KOPT-K1 (cell line): ENCODE results near the gene SMARCAL1.
"Not testable (repeated sequence)": the region's sequence is repeated elsewhere in the genome, so short reads cannot be mapped to it uniquely, and the experiment has no call there.

Experiments
- H3K27ac ChIP-seq: fragments of 200-600 bp; sonication (generic); 2 replicates; pipeline ENCODE4 v1.5.1; 2016; ENCODE audit warnings: antibody characterized with exemption, mild to moderate bottlenecking, low read depth, low read length; ENCODE audit not compliant: poor library complexity, severe bottlenecking
- H3K36me3 ChIP-seq: fragments of 200-600 bp; sonication (generic); 2 replicates; pipeline ENCODE4 v1.5.1; 2017; ENCODE audit warnings: antibody characterized with exemption, mild to moderate bottlenecking, low read length, moderate library complexity; ENCODE audit not compliant: insufficient read depth
- H3K9me3 ChIP-seq: fragments of 200-600 bp; sonication (generic); 2 replicates; pipeline ENCODE4 v1.5.1; 2017; ENCODE audit warnings: antibody characterized with exemption, low read length, mild to moderate bottlenecking; ENCODE audit not compliant: insufficient read depth, poor library complexity, severe bottlenecking

Gene SMARCAL1

GRCh38 chr2:216505133-216506106 is 93.1 kb downstream of the SMARCAL1 start:
- H3K27ac ChIP-seq, result no peak overlapping the region
- H3K36me3 ChIP-seq, result peaks cover 91% of the 10 kb centered on the region
- H3K9me3 ChIP-seq, result no peaks in the 10 kb centered on the region

- Histone ChIP-seq H3K36me3 (peaks cover 77% of the 10 kb centered on the region), H3K27ac (no peak overlapping the region), H3K9me3 (no peaks in the 10 kb centered on the region)
Observed at GRCh38 chr2:216507220-216508160, 95.2 kb downstream of the SMARCAL1 start.

- peaks cover 69% of the 10 kb centered on the region for H3K36me3 ChIP-seq
- H3K27ac ChIP-seq, result no peak overlapping the region
- no peaks in the 10 kb centered on the region for H3K9me3 ChIP-seq
Observed at GRCh38 chr2:216508229-216508628, 95.9 kb downstream of the SMARCAL1 start.

GRCh38 chr2:216516730-216517350 is 104.6 kb downstream of the SMARCAL1 start:
- H3K9me3 ChIP-seq, result no peaks in the 10 kb centered on the region
- no peaks in the 10 kb centered on the region; the same call in 1 of the 2 replicates for H3K36me3 ChIP-seq
- no peak overlapping the region for H3K27ac ChIP-seq

- no peaks in the 10 kb centered on the region for H3K9me3 ChIP-seq
- H3K36me3 ChIP-seq, result no peaks in the 10 kb centered on the region; the same call in 1 of the 2 replicates
- no peak overlapping the region for H3K27ac ChIP-seq
Observed at GRCh38 chr2:216517447-216518225, 105.4 kb downstream of the SMARCAL1 start.

- H3K36me3 ChIP-seq, H3K9me3 ChIP-seq, H3K27ac ChIP-seq: not testable (repeated sequence)
Observed at GRCh38 chr2:216518566-216519119, 106.4 kb downstream of the SMARCAL1 start.

- no peak overlapping the region for H3K27ac ChIP-seq
- H3K9me3 ChIP-seq, result no peaks in the 10 kb centered on the region
- H3K36me3 ChIP-seq, result no peaks in the 10 kb centered on the region
Observed at GRCh38 chr2:216519154-216519762, 107.0 kb downstream of the SMARCAL1 start.

GRCh38 chr2:216520112-216520511 is 107.8 kb downstream of the SMARCAL1 start:
- Histone ChIP-seq H3K27ac (no peak overlapping the region), H3K9me3 (no peaks in the 10 kb centered on the region), H3K36me3 (no peaks in the 10 kb centered on the region)

GRCh38 chr2:216522892-216523502 is 110.7 kb downstream of the SMARCAL1 start:
- Histone ChIP-seq H3K36me3 (no peaks in the 10 kb centered on the region), H3K27ac (no peak overlapping the region), H3K9me3 (no peaks in the 10 kb centered on the region)

- Histone ChIP-seq H3K9me3 (no peaks in the 10 kb centered on the region), H3K27ac (no peak overlapping the region), H3K36me3 (no peaks in the 10 kb centered on the region)
Observed at GRCh38 chr2:216525972-216526371, 113.7 kb downstream of the SMARCAL1 start.

GRCh38 chr2:216526939-216527338 is 114.7 kb downstream of the SMARCAL1 start:
- H3K27ac ChIP-seq, result no peak overlapping the region
- no peaks in the 10 kb centered on the region for H3K9me3 ChIP-seq
- H3K36me3 ChIP-seq, result no peaks in the 10 kb centered on the region

GRCh38 chr2:216527600-216527999 is 115.3 kb downstream of the SMARCAL1 start:
- no peak overlapping the region for H3K27ac ChIP-seq
- H3K36me3 ChIP-seq, result no peaks in the 10 kb centered on the region
- H3K9me3 ChIP-seq, result no peaks in the 10 kb centered on the region

GRCh38 chr2:216532562-216532961 is 120.3 kb downstream of the SMARCAL1 start:
- Histone ChIP-seq H3K27ac (no peak overlapping the region), H3K9me3 (no peaks in the 10 kb centered on the region)

More at GRCh38 chr2:216532562-216532961, 120.3 kb downstream of the SMARCAL1 start:
- no peaks in the 10 kb centered on the region for H3K36me3 ChIP-seq
